ENCODE measurements around the gene PARP12.

The PARP12 gene

DNA sequence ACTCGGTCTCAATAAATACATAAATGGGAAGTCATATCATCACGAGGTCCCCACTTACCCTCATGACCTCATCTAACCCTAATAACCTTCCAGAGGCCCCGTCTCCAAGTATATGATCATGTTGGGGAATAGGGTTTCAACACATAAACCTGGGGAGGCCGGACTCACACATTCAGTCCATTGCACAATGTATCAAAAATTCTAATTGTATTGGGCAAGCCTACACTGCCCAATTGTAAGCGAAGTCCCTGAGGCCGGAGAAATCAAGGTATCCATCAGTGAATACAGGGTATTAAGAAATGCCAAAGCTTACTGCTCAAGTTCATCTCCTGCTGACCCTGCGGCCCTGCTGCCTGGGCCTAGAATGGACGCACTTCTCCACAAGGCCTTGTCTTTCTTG, 69.6 kb downstream of the PARP12 start:
- no peak overlapping the region for H3K9ac ChIP-seq (ENCODE audit: low read depth, low read length)
- H3K4me3 ChIP-seq (ENCODE audit: low read depth in 1 of 2, low read length in 2 of 2), result no peak overlapping the region
- no peaks in the 10 kb centered on the region for H3K36me3 ChIP-seq (ENCODE audit: insufficient read depth, low read length)
- no peaks in the 10 kb centered on the region for H3K9me3 ChIP-seq (ENCODE audit: insufficient read depth, low read length, severe bottlenecking)
- ATAC-seq (ENCODE audit: insufficient read depth, low read depth) (no peak), DNase-seq (no peak)
- no peak overlapping the region for H3K27ac ChIP-seq (ENCODE audit: low read length)
- no peaks in the 10 kb centered on the region for H3K27me3 ChIP-seq (ENCODE audit: insufficient read depth, low read length, poor library complexity)
- H4K20me1 ChIP-seq (ENCODE audit: insufficient read depth, low read length), result no peaks in the 10 kb centered on the region
- H3K4me1 ChIP-seq (ENCODE audit: insufficient read depth, low read length), result no peaks in the 10 kb centered on the region
- no peak for TF ChIP-seq CTCF (IDR thresholded peaks at IDR 0.05; ENCODE audit: borderline replicate concordance, extremely low read depth, low read length, poor library complexity, severe bottlenecking)
- no peak for TF ChIP-seq EZH2 (IDR thresholded peaks at IDR 0.05; ENCODE audit: borderline replicate concordance, low read depth, low read length, severe bottlenecking)
- no peak overlapping the region for H2AFZ ChIP-seq (ENCODE audit: low read depth, low read length)
- no peaks in the 10 kb centered on the region for H3K79me2 ChIP-seq (ENCODE audit: insufficient read depth, low read length)
- H3K4me2 ChIP-seq (ENCODE audit: insufficient read depth, low read length), result no peak overlapping the region

DNA sequence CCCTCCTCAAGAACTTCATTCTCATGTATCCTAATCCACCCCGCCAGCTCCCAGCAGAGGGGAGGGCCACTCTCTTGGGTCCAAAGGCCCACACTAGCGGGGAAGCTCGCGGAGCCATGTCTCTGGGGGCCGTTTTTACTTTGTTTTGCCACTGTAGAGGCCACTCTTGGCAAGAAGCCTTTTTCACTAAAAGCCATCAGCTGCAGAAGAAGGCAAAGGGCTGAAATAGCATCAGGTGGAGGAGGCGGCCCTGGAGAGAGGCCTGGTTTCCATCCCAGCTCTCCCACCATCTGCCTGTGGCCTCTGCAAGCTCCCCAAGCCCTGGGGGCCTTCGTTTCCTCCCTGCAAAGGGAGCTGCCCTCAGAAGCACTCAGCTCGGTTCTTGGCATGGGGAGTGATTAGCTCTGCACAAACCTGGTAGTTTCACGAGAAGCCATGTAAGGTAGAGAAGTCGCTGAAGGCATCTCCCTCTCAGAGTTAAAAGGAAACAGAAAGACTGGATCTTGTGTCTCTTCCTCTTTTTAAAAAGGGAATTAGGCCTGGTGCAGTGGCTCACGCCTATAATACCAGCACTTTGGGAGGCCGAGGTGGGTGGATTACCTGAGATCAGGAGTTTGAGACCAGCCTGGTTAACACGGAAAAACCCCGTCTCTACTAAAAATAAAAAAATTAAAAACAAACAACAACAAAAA, 70.3 kb downstream of the PARP12 start:
- H3K27ac ChIP-seq (ENCODE audit: low read length), result no peak overlapping the region
- DNase-seq, result no peak
- H3K4me2 ChIP-seq (ENCODE audit: insufficient read depth, low read length), result no peak overlapping the region

GRCh38 chr7:139991911-139992310, 70.8 kb downstream of the PARP12 start:
- H4K20me1 ChIP-seq (ENCODE audit: insufficient read depth, low read length), result no peaks in the 10 kb centered on the region
- ATAC-seq (ENCODE audit: insufficient read depth, low read depth) (no peak), DNase-seq (no peak)
- no peaks in the 10 kb centered on the region for H3K4me1 ChIP-seq (ENCODE audit: insufficient read depth, low read length)
- H3K36me3 ChIP-seq (ENCODE audit: insufficient read depth, low read length), result no peaks in the 10 kb centered on the region
- no peak overlapping the region for H3K9ac ChIP-seq (ENCODE audit: low read depth, low read length)
- no peaks in the 10 kb centered on the region for H3K27me3 ChIP-seq (ENCODE audit: insufficient read depth, low read length, poor library complexity)
- H3K4me2 ChIP-seq (ENCODE audit: insufficient read depth, low read length), result no peak overlapping the region
- H3K4me3 ChIP-seq (ENCODE audit: low read depth in 1 of 2, low read length in 2 of 2), result no peak overlapping the region
- H3K79me2 ChIP-seq (ENCODE audit: insufficient read depth, low read length), result no peaks in the 10 kb centered on the region
- no peak overlapping the region for H2AFZ ChIP-seq (ENCODE audit: low read depth, low read length)
- no peaks in the 10 kb centered on the region for H3K9me3 ChIP-seq (ENCODE audit: insufficient read depth, low read length, severe bottlenecking)
- H3K27ac ChIP-seq (ENCODE audit: low read length), result no peak overlapping the region
- no peak for TF ChIP-seq EZH2 (IDR thresholded peaks at IDR 0.05; ENCODE audit: borderline replicate concordance, low read depth, low read length, severe bottlenecking)
- no peak for TF ChIP-seq CTCF (IDR thresholded peaks at IDR 0.05; ENCODE audit: borderline replicate concordance, extremely low read depth, low read length, poor library complexity, severe bottlenecking)

More for the DNA sequence above, 70.3 kb downstream of the PARP12 start:
- Histone ChIP-seq H3K4me3 (ENCODE audit: low read depth in 1 of 2, low read length in 2 of 2) (no peak overlapping the region), H3K27me3 (ENCODE audit: insufficient read depth, low read length, poor library complexity) (no peaks in the 10 kb centered on the region), H3K9ac (ENCODE audit: low read depth, low read length) (no peak overlapping the region), H3K4me1 (ENCODE audit: insufficient read depth, low read length) (no peaks in the 10 kb centered on the region), H3K79me2 (ENCODE audit: insufficient read depth, low read length) (no peaks in the 10 kb centered on the region), H4K20me1 (ENCODE audit: insufficient read depth, low read length) (no peaks in the 10 kb centered on the region), H3K9me3 (ENCODE audit: insufficient read depth, low read length, severe bottlenecking) (no peaks in the 10 kb centered on the region), H2AFZ (ENCODE audit: low read depth, low read length) (no peak overlapping the region), H3K36me3 (ENCODE audit: insufficient read depth, low read length) (no peaks in the 10 kb centered on the region)
- ATAC-seq (ENCODE audit: insufficient read depth, low read depth), result no peak
- no peak for TF ChIP-seq EZH2 (IDR thresholded peaks at IDR 0.05; ENCODE audit: borderline replicate concordance, low read depth, low read length, severe bottlenecking)
- TF ChIP-seq CTCF (IDR thresholded peaks at IDR 0.05; ENCODE audit: borderline replicate concordance, extremely low read depth, low read length, poor library complexity, severe bottlenecking), result no peak
